ENCODE results near the gene MED12.

DNA sequence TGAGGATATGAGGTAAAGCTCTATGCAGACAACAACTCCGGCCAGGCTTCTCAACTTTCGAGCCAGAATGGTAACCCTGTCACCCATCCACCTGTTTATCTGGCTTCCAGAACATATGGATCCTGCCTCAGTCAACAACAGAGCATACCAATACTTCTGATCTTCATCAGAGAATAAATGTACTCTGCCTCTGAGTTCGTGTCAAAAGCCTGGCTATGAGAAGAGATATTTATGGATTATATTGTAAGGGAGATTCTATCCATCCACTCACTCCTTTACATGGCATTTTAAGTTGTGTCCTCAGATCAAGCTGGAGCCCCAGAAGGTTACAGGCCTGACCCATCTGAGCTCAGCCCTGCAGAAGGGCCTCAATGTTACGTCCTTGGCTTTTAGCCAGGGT, 32.5 kb upstream of the MED12 start:
- TF ChIP-seq CTCF (conservative IDR thresholded peaks at IDR 0.05 in 1 of 2, IDR thresholded peaks at IDR 0.05 in 1 of 2; ENCODE audit: low read depth in 1 of 2, low read length in 2 of 2) (no peak), EZH2 (IDR thresholded peaks at IDR 0.05; ENCODE audit: low read length, missing control alignments) (no peak)

Data from fibroblast of lung (primary cell).